HL-60/S4 (cell line): ENCODE measurements around the gene OTULIN.

Experiments used
- in situ Hi-C: fragments of 300-500 bp; cut with MboI; formaldehyde crosslinking; loops from 2 replicates; pipeline ENCODE4 v1.14.3; 2022; ENCODE audit warnings: low sequenced_read_pairs

Gene OTULIN

DNA sequence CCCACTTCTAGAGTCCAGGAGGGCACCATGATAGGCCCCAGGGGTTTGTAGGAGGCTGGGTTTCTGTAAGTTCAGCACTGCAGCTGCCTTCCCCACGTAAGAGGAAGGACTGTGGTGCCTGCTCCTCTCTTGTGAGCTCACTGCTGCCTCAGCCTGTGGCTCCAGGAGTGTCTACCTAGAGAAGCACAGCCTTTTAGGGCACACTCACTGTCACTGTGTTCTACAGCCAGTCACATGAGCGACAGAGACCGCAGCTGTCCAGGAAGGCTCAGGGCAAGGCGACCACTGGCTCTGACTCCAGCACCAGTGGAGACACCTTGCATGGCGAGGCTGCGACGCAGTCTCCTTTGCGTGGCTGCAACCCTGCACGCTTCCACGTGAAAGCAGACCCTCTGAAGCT is 72.8 kb downstream of the OTULIN start:
- in situ Hi-C loops, result no loop called here

DNA sequence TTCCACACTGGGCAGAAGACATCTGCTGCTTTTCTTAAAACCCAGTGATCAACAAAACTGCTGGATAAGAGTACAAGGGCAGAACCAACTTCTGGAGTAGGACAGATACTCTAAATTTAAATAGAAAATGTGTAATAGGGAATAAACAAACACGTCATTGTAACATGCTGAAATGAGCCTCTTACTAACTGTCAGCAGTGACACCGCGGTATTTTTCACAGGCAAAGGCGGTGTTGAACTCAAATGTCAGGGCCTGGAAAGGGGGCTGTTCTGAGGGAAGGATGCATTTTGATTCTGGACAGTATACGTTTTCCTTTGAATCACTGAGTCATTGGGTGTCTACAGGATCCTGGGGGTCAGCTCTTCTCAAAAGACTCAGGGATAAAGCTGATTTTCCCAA is 73.5 kb downstream of the OTULIN start:
- in situ Hi-C loops, result no loop called here

DNA sequence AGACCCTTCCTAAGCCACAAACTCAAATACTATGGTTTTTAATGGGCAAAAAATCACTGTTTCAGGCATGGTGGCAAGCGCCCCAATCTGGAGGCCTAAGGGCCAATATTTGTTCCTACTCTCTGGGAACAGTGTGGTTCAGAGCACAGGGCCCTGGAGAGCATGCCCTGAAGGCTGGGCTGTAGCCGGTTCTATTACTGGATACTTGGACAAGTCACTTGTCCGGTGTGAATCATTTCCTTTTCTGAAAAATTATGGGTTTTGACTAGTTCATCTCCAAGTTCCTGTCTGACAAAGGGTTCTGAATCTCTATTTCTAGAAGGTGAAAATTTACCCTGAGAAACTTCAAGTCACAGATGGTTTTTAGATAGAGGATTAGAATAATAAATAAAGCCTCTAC is 75.0 kb downstream of the OTULIN start:
- in situ Hi-C loops, result no loop called here

DNA sequence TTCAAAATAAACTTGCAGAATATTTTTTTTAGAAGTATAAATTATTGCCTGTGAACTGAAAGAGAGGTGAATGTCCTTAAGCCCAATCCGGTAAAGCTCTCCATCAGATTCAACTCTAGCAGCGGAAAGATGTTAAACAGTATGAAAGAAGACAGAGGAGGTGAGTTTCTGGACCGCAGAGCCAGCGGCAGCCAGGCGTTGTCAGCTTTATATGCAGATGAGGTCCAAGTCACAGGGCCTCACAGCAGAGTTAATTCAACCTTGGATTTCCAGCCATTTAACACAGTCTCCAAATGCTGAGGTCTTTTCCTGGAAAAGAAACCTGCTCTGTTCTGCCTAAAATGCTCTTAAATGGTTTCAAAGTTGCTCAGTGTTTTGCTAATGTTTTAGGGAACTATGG is 75.5 kb downstream of the OTULIN start:
- in situ Hi-C loops, result no loop called here

DNA sequence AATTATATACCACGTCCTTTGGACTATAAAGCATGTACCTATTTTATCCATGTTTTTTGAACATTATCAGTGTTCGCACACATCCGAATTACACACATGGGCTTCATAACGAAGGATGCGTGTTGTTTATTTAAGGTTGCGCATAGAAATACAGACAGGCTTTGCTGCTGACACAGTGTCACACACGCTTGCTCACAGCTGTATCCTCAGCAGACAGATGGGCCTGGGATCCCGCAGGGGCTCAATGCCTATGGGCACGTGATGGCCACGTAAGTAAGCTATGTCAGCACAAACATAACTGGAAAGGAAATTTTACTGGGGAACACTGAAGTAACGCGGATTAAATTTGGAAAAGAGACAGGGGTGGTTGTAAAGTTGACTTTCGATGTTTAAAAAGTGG is 76.6 kb downstream of the OTULIN start:
- in situ Hi-C loops, result no loop called here

DNA sequence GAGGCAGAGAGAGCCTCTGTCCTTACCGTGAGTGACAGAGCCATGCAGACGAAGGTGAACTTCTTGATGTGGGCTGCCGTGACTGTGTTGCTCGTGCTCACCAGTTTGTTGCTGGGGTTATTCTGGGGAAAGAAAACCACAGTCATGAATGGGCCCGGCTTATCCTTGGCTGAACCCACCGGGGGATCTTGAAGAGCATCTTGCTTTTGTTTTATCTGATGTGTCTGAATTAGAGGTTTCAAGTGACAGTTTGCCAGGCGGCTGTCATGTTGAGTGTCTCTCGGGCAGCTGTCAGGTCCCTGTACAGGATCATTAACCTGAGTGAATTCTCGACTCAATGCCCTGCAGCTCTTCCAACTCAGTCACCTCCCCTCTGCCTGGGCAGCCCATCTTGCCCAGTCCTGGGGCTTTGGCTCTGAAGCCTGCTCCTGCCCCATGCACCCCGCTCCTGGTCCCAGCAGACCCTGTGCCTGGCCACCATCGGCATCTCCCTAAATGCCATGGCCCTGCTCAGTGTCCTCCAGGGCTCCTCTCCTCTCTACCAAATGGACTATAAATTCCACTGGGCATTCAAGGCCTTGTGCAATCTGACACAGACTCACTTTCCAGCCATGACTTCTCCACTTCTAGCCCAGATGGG is 77.4 kb downstream of the OTULIN start:
- in situ Hi-C loops, result no loop called here

DNA sequence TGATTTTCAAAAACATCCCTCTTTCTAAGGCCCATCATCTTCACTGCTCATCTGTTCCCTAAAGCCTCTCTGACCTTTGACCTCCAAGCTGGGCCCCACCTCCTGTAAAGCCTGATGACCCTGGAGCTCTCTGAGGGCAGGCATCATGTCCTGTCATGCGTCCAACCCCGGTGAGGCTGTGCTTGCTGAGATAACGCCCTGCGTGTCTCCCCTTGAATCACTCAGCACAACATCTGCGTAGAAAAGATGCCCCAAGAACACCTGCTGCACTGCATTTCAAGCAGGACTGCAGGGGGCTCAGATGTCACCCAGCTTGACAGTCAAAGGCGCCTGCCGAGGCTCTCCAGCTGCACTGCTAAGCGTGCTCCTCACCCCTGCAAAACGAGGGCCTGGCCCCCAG is 78.0 kb downstream of the OTULIN start:
- in situ Hi-C loops, result no loop called here

DNA sequence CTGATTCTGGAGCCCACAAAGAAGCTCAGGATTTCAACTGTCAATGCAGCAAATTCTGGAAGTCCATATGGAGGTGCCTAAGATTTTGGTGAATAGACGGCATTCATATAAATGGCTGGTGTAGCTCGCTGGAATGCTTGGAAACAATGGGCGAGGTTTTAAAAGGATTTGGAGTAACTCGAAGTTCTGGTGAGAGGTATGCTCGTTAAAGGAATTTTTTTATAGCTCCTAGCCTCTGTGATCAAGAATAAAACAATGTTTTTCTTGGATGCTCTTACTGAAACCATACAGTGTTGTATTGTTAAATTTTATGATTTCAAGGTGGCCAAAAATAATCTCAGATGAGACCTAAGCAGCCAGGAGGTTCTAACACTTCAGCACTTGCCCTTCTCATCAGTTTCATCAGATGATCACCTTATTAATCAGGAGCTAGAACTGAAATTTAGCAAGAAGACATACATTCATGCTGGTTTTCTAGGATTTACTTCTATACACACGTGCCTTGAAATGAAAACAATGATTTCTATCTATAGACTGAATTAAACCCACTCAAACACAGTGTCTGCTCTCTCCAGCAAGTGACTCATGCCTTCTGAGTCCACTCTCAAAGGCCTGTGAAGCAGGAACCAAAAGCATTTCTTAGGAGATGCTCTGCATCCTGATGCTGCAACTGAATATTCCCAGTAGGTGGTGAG is 79.2 kb downstream of the OTULIN start:
- in situ Hi-C loops, result no loop called here

DNA sequence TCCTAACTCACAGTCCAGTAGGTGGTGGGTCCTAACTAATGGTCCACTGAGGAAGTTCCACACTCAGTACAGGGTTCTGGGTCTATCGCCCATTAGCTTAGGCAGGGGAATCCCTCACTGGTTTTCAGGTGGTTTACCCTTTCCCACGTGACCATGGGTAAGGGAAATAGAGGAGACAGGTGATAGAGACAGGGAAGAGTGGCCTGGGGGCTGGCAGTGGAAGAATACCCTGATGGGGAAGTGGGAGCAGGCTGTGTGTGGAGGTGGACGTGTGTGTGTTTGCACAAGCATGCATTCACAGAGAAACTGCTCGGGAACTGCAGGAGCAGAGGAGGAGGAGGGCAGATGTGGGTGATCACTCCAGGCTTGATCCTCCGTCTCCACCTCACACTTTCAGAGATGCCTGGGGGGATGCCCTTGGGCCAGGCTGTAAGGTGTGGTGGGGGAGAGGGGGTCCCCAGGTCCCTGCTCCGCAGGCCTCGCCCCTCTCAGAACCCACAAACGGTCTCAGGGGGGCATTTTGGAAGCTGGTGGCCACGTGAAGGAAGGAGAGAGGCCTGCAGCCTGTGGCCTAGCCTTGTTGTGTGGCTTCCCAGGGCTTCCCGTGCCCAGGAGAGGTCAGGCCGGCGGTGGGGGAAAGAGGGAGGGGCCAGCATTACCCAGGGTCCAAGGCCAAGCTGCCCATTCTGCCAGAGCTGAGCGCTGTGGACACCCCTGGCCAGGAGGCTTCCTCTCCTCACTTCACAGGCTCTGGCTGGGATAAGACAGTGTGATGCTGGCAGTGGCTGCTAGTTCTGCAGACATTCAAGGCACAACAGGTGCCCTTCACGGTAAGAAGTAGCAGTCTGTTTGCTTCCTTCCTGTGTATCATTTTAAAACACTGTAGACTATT is 80.0 kb downstream of the OTULIN start:
- in situ Hi-C loops, result no loop called here

DNA sequence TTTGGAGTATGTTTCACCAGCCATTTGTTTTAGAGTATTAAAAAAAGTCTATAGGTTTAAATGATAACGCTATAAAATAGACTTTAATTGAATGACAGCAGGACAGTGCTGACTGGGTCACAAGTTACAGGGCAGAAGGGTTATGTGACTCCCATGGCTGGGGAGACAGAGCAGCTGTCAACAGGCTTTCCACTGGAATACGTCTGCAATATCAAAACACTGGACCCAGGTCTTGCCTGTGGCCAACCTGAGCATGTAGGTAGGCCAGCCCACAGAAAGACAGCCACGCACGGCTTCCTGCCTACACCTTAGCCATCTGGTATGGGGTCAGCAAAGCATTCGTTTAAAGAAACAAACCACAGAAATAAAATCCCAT is 80.7 kb downstream of the OTULIN start:
- in situ Hi-C loops, result no loop called here

DNA sequence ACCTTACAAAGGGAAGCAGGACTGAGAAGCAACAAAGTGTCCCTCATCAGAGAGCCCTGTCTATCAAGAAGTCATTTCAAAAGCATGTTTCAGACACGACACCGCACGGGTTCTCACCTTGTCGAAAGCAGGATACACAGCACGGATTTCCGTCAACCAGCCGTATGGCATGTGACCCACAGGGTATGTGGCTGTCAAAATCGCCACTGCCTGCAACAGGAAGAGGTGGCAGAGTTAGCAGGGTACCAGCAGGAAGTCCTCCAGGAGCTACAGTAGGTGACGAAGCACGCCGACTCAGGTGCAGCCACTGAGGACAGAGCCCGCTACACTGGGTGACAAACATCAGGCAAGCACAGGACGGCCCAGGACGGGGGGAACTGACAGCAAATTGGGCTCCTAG is 81.2 kb downstream of the OTULIN start:
- in situ Hi-C loops, result no loop called here

DNA sequence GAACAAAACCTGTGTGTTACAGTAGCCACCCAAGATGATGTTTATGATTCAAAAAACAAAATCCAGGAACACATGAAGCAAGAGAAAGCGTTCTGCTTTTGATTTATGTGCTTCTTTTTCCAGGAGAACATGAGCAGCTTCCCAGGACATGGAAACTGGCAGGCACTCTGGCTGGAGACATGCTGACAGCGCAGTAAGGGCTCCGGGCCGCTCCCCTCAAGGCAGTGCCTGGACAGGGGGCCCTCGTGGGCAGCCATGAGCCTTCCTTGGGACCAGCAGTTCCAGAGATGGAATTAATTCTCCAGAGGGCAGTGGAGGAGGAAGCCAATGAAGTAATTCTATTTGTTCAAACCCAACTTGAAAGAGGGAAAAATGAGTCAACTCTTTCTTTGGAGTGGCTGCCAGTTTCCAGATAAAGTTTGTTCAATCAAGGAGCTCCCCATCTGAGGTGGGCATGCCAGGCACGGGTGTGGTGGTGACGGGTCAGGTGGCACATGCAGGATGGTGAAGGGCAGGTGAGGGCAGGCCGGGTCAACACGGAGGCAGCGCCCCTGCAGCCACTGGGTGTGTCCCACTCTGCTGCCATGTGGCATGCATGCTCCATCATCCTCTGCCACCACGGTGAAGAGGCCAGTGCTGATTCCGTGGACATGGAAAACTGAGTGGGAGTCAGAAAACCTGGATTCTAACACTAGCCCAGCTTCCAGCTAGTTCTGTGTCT is 83.8 kb downstream of the OTULIN start:
- in situ Hi-C loops, result no loop called here
